ENCODE results near the gene HTR4. TPM values are rescaled to one million over a fixed set of nuclear protein-coding genes. Genes with fewer than 3 reads are reported as not detected.

Gene HTR4
- total RNA-seq, 1 experiment from 2014 or later, result not detected

GRCh38 chr5:148633067-148633377 lies 21.3 kb downstream of the HTR4 start:
- POLR2A ChIA-PET (ENCODE audit: low non-redundant PET), result no interaction called here
- BruUV-seq (replicated peaks), result no TSS peak
- no peak overlapping the region for H3K27ac ChIP-seq (ENCODE audit: low read depth, low read length, poor library complexity, severe bottlenecking)
- no peaks in the 10 kb centered on the region for H3K4me1 ChIP-seq (ENCODE audit: insufficient read depth, low read length, poor library complexity, severe bottlenecking)
- no peak overlapping the region for H3K4me3 ChIP-seq (ENCODE audit: low read depth, low read length, poor library complexity, severe bottlenecking)
- TF ChIP-seq EZH2 (IDR thresholded peaks at IDR 0.05; ENCODE audit: borderline replicate concordance, low read depth, low read length, poor library complexity, severe bottlenecking) (no peak), CTCF (conservative IDR thresholded peaks at IDR 0.05; ENCODE audit: low read depth, low read length) (no peak)
- DNase-seq (ENCODE audit: low spot score), result no peak
- H3K27me3 ChIP-seq (replicated peaks; ENCODE audit: insufficient read depth, low read depth, low read length, poor library complexity), result peaks cover 69% of the 10 kb centered on the region
- CTCF ChIA-PET, result no interaction called here
- no peaks in the 10 kb centered on the region for H3K36me3 ChIP-seq (ENCODE audit: insufficient read depth, low read length, poor library complexity, severe bottlenecking)
- intact Hi-C loops (cut with micrococcal nuclease; ENCODE audit: unreplicated experiment), result no loop called here
- no peaks in the 10 kb centered on the region for H3K9me3 ChIP-seq (ENCODE audit: low read depth, low read length, poor library complexity, severe bottlenecking)

GRCh38 chr5:148632255-148633066 lies 21.9 kb downstream of the HTR4 start:
- no peaks in the 10 kb centered on the region for H3K4me1 ChIP-seq (ENCODE audit: insufficient read depth, low read length, poor library complexity, severe bottlenecking)
- intact Hi-C loops (cut with micrococcal nuclease; ENCODE audit: unreplicated experiment), result no loop called here
- H3K27ac ChIP-seq (ENCODE audit: low read depth, low read length, poor library complexity, severe bottlenecking), result no peak overlapping the region
- ChIA-PET CTCF (no interaction called here), POLR2A (ENCODE audit: low non-redundant PET) (no interaction called here)
- no peaks in the 10 kb centered on the region for H3K36me3 ChIP-seq (ENCODE audit: insufficient read depth, low read length, poor library complexity, severe bottlenecking)
- no TSS peak for BruUV-seq (replicated peaks)
- no peak overlapping the region for H3K4me3 ChIP-seq (ENCODE audit: low read depth, low read length, poor library complexity, severe bottlenecking)
- no peaks in the 10 kb centered on the region for H3K9me3 ChIP-seq (ENCODE audit: low read depth, low read length, poor library complexity, severe bottlenecking)
- TF ChIP-seq CTCF (conservative IDR thresholded peaks at IDR 0.05; ENCODE audit: low read depth, low read length), result no peak
- no peak for TF ChIP-seq EZH2 (IDR thresholded peaks at IDR 0.05; ENCODE audit: borderline replicate concordance, low read depth, low read length, poor library complexity, severe bottlenecking)
- DNase-seq (ENCODE audit: low spot score), result no peak
- H3K27me3 ChIP-seq (replicated peaks; ENCODE audit: insufficient read depth, low read depth, low read length, poor library complexity), result peaks cover 66% of the 10 kb centered on the region

GRCh38 chr5:148626986-148627385 lies 27.3 kb downstream of the HTR4 start:
- ChIA-PET CTCF (no interaction called here), POLR2A (ENCODE audit: low non-redundant PET) (no interaction called here)
- no TSS peak for BruUV-seq (replicated peaks)
- TF ChIP-seq CTCF (conservative IDR thresholded peaks at IDR 0.05; ENCODE audit: low read depth, low read length) (no peak), EZH2 (IDR thresholded peaks at IDR 0.05; ENCODE audit: borderline replicate concordance, low read depth, low read length, poor library complexity, severe bottlenecking) (no peak)
- DNase-seq (ENCODE audit: low spot score), result no peak
- intact Hi-C loops (cut with micrococcal nuclease; ENCODE audit: unreplicated experiment), result no loop called here
- Histone ChIP-seq H3K4me1 (ENCODE audit: insufficient read depth, low read length, poor library complexity, severe bottlenecking) (no peaks in the 10 kb centered on the region), H3K9me3 (ENCODE audit: low read depth, low read length, poor library complexity, severe bottlenecking) (no peaks in the 10 kb centered on the region), H3K4me3 (ENCODE audit: low read depth, low read length, poor library complexity, severe bottlenecking) (no peak overlapping the region), H3K27ac (ENCODE audit: low read depth, low read length, poor library complexity, severe bottlenecking) (no peak overlapping the region), H3K36me3 (ENCODE audit: insufficient read depth, low read length, poor library complexity, severe bottlenecking) (no peaks in the 10 kb centered on the region), H3K27me3 (replicated peaks; ENCODE audit: insufficient read depth, low read depth, low read length, poor library complexity) (peaks cover 54% of the 10 kb centered on the region)
